HL-60/S4 treated with phorbol 12-myristate 13-acetate at 8.2 ng/mL for 4 days and 3 days (cell line): ENCODE results near the gene KLHDC7B.
"Not testable (repeated sequence)": the region's sequence is repeated elsewhere in the genome, so short reads cannot be mapped to it uniquely, and the experiment has no call there.

ENCODE experiments used
- in situ Hi-C: fragments of 300-500 bp; cut with MboI; formaldehyde crosslinking; loops from 2 replicates; pipeline ENCODE4 v1.15.0; 2022; ENCODE audit warnings: low sequenced_read_pairs

KLHDC7B gene

DNA sequence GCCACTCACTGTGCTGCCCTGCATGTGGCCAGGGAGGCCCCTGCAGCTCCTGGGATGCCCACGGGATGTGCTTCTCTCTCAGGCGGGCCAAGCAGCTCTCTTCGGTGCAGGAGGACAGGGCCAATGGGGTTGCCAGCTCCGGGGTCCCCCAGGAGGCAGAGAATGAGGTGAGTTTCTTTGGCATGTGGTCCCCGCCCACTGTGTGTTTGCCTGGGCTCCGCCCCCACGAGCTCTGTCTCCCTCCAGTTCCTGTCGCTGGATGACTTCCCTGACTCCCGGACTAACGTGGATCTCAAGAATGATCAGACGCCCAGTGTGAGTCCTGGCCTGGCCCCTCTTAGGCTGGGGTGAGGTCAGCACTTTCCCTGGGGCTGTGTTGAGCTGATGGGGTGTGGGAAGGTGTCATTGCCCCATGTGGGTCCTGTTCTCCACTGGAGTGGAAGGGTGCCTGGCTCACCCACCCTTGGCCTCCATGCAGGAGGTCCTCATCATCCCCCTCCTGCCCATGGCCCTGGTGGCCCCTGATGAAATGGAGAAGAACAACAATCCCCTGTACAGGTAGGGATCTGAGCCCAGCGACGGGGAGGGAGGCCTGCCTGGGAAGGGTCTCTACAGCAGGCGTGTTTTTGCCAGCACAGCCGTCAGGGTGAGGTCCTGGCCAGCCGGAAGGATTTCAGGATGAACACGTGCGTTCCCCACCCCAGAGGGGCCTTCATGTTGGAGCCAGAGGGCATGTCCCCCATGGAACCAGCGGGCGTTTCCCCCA is 28.0 kb upstream of the KLHDC7B start:
- in situ Hi-C loops, result no loop called here

DNA sequence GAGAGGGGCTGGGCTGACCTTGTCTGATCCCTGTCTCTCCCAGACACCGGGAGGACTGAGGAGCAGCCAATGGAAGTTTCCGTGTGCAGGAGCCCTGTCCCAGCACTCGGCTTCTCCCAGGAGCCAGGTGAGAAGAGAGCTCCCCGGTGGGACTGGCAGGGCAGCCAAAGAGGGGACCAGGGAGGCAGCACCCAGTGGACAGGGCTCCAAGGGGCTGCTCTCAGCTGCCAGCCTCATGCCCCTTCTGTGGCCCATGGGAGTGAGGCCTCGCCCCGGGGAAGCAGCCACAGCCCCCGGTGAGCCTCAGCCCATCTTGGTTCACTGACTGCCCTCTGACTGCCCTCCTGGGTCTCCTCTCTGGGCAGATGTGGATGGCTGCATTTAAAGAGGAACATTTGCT is 27.1 kb upstream of the KLHDC7B start:
- in situ Hi-C loops, result no loop called here

GRCh38 chr22:50519151-50519550 is 26.5 kb upstream of the KLHDC7B start:
- in situ Hi-C loops, result no loop called here

DNA sequence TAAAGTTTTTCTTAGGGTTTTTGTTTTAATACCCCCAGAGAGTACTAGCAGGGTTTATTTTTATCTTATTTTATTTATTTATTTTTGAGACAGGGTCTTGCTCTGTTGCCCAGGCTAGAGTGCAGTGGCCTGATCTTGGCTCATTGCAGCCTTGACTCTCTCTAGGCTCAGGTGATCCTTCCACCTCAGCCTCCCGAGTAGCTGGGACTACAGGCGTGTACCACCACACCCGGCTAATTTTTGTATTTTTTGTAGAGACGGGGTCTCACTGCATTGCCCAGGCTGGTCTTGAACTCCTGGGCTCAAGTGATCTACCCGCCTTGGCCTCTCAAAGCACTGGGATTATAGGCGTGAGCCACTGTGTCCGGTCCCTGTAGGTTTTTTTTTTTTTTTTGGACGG is 25.5 kb upstream of the KLHDC7B start:
- in situ Hi-C loops, result not testable (repeated sequence)

GRCh38 chr22:50520826-50521453 is 24.8 kb upstream of the KLHDC7B start:
- in situ Hi-C loops, result no loop called here

DNA sequence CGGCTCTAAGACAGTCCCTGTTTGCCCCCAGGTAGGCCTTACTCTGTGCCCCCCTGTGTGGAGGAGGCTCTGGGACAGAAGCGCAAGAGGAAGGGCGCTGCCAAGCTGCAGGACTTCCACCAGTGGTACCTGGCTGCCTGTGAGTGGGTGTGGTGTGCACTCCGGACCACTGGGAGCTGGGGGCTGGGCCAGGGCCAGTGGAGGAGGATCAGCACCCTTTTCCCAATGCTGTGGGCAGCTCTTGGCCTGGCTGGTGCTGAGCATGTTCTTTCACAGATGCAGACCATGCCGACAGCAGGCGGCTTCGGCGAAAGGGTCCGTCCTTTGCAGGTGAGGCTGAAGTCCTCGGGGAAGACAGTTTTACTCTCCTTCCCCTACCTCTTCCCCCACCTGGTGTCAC is 24.0 kb upstream of the KLHDC7B start:
- in situ Hi-C loops, result no loop called here

DNA sequence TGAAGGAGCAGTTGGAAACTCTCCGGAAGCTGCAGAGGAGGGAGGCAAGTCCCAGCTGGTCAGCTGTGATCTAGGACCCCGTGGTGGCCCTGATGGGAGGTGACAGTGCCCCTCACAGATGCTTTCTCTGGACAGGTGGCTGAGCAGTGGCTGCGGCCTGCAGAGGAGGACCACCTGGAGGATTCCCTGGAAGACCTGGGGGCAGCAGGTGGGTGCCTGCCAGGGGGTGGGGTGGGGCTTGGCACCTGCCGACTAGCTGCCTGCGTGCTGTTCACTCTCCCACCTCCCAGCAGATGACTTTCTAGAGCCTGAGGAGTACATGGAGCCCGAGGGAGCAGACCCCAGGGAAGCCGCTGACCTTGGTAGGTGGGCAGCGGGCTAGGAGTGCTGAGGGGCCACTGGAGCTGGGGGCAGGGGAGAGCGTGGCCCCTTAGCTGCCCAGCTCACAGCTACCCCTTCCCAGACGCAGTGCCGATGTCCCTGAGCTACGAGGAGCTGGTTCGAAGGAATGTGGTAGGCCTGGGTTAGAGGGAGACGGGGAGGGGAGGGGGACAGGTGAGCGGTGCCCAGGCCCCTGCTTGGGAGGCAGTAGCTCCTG is 23.4 kb upstream of the KLHDC7B start:
- in situ Hi-C loops, result no loop called here

- in situ Hi-C loops, result no loop called here
Measured at GRCh38 chr22:50522806-50523438, 22.8 kb upstream of the KLHDC7B start.

DNA sequence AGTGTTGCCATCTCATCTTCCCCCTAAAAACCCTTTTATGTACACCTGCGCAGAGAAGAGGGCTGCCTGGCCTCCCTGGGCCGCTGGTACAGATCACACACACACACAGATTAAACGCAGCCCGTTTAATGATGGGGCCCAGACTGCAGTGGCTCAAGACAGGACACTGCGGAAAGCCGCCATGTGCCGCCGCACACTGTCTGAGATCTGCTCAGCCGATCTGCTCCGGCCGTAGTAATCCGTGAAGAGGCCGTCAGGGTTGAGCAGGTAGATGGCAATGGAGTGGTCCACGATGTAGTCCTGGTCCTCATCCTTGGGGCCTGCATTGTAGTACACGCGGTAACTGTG is 22.3 kb upstream of the KLHDC7B start:
- in situ Hi-C loops, result no loop called here

DNA sequence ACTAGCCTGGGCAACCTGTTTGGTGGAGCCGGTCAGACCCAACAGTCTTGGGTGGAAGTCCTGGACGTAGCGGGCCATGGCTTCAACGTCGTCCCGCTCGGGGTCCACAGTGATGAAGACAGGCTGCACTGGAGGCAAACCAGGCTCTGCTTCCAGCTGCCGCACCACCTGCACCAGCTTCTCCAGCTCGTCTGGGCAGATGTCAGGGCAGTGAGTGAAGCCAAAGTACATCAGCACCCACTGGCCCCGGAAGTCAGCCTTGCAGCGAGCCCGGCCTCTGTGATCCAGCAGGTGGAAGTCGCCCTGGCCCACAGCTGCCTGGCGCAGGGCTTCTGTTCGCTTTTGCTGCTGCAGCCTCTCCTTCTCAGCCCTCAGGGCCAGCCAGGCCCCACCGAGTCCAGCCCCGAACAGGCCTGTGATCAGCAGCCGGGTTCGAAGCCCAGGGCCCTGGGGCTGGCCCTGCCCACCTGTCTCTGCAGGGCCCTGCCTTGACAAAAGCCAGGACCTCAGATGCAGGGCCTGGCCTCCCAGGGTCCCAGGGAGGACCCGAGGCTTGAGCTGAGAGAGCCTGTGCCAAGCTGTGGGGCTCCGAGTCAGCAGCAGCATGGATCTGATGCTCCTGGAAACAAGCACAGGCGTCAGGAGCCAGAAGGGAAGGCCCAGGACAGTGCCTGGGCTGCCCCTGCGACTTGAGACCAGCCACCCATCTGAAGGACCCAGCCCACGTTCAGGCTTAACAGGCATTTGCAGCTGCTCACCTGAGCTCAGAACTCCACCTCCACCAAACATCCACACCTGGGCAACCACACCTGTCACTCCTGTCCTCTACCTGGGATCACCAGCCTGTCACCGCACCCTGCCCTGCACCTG is 21.7 kb upstream of the KLHDC7B start:
- in situ Hi-C loops, result no loop called here

GRCh38 chr22:50524676-50525103 is 21.0 kb upstream of the KLHDC7B start:
- in situ Hi-C loops, result no loop called here

DNA sequence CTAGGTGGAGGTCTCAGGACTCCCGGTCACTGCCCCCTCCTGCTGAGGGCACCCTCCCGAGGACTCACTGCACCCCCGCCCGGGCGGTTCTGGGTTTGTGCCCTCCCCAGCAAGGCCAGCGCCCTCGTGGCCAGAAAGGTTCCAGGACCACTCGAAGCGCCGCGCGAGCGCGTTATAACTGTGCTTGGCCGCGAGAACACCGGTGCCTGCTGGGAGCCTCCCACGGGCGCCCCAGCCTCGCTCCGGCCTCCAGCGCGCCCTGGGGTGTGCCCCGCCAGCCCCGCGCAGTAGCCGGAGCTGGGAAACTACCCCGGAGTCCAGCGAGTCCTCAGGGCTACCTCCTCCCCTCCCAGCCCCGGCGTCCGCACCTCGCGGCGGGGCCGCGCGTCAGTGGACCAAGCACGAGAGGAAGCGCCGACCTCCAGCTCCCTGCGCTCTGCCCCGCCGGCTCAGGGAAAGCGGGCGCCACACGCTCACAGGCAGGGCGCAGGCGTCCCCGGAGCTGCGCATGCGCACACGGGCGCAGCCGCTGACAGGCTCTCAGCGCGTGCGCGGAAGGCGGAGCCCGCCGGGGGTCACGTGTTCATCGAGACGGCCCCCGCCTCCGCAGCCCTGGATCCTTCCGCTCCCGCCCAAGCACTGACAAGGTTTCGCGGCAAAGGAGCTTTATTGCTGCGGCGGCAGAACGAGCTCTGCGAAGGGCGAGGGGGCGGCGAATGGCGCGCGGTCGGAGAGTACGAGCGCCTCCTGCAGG is 20.4 kb upstream of the KLHDC7B start, which contains the start of gene SCO2:
SCO2 (minus strand) TSS at position 495 of the 754 bp plus-strand sequence. CDS start 1,187 bp downstream, outside the sequence.
- in situ Hi-C loops, result no loop called here

GRCh38 chr22:50525858-50526107 is 19.9 kb upstream of the KLHDC7B start:
- in situ Hi-C loops, result no loop called here

DNA sequence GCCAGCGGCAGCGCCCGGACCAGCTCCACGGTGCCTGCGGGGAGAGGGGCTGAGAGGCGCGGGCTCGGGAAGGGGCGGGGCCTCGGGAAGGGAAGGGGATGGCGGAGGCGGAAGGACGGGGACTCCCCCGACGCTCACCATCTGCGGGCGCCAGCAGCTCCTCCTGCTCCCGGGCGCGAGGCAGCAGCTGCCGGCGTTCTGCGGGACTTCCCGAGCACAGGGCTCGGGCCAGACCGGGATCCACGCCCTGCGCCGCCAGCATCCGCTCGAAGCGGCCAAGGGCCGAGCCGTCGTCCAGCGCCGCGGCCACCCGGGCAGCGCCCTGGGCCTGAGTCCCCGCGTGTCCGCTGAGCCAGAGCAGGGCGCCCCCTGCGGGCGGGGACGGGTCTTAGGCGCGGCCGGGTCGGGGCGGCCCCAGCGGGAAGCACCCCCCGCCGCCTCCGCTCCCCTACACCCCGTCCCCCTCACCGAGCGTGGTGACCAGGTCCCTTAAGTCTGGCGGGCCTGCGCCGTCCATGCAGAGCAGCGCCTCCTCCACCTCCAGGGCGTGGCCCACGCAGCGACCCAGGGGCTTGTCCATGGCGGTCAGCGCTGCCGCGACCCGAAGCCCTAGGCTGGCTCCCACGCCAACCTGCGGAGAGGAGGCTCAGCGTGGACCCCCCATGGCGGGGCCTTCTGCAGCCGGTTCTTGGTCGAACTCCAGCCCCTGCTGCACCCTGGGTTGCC is 19.4 kb upstream of the KLHDC7B start:
- in situ Hi-C loops, result no loop called here

DNA sequence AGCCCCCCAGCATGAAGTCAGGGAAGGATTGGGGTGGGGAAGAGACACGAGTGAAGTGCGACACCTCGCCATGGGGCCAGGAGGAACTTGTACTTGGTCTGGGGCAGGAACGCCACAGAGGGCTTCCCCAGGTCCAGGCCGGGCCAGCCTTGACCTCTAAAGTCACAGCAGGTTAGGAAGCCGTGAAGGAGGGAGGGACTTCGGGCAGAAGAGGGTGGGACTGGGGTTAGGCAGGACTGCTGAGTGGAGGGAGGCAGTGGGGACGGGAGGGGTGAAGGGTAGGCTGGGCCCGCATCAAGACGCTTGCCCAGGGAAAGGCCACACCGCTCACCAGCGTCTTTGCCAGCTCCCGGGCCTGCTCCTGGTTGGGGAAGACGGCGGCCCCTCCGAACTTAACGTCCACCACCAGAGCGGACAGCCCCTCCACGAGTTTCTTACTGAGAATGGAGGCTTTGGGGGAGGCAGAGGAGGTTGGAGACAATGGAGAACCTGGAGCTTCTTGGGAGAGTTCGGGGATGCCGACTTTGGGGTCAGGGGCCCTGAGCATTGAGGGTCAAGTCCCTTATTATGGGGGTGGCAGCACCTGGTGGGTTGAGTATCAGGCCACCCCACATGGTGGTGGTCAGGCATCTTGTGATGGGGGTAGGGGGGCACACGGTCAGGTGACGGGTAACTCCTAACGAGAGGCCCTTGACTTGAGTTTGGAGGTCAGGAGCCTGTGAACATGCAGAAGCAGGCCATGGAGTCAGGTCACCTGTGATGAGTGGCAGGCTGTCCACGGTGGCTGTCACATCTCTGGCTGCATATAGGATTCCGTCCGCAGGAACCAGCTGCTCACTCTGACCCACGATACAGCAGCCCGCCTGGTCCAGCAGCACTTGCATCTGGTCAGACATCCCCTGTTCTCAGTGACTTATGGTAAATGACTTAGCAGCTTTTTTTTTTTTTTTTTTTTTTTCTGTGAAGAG is 18.6 kb upstream of the KLHDC7B start:
- in situ Hi-C loops, result no loop called here

GRCh38 chr22:50527921-50528681 is 17.6 kb upstream of the KLHDC7B start:
- in situ Hi-C loops, result no loop called here

DNA sequence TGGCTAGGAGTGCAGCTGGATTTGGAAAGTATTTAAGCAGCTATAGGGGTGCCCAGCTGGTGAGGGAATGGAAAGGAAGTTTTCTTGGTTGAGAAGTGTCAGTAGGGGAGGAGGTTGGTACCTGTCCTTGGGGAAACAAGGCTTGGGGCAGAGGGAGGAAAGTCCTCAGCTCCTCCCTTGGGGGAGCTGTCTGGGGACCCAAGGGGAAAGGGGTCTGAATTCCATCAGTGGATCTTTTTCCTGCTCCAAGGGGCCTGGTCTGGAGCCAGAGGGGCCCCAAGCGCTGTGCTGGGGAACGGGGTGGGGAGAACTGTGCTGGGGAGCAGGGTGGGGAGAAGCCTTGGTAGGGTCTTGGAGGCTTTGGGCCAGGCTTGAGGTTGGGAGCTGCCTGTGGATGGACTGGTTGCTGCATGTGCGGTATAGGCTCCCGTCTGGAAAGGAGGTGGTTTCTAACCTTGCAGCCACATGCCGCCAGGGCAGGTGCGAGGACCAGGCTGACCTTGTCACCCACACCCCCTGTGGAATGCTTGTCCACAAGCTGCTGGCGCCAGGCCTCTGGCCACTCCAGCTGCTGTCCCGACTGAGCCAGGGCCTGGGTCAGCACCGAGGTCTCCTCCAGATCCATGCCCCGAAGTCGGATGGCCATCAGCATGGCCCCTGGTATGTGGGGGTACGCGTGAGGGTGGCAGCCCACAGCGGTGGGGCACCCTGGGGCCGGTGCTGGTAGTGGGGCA is 16.9 kb upstream of the KLHDC7B start:
- in situ Hi-C loops, result no loop called here
